ENCODE data around the gene ZCCHC24.

GRCh38 chr10:79357180-79357579, 88.2 kb downstream of the ZCCHC24 start:
- TF ChIP-seq CTCF (IDR thresholded peaks at IDR 0.05) = no peak
- TF ChIP-seq POLR2AphosphoS5 (IDR thresholded peaks at IDR 0.05) = no peak
- no peak for TF ChIP-seq POLR2A (IDR thresholded peaks at IDR 0.05)
